Measurements from ENCODE around the gene NEK7.

- no peak for TF ChIP-seq CTCF (IDR thresholded peaks at IDR 0.05)
- TF ChIP-seq EZH2 (IDR thresholded peaks at IDR 0.05): no peak
These were observed 89.5 kb downstream of the NEK7 start for GRCh38 chr1:198246337-198246736.
